GM19193 (cell line): ENCODE results near the gene ZNF536.

ENCODE experiments used
- POLR2A ChIP-seq: IDR thresholded peaks from 4 replicates; pipeline ENCODE4 v1.6.1; 2011; ENCODE audit not compliant: insufficient read depth, insufficient read length; ENCODE audit errors: extremely low read depth

The ZNF536 gene

DNA sequence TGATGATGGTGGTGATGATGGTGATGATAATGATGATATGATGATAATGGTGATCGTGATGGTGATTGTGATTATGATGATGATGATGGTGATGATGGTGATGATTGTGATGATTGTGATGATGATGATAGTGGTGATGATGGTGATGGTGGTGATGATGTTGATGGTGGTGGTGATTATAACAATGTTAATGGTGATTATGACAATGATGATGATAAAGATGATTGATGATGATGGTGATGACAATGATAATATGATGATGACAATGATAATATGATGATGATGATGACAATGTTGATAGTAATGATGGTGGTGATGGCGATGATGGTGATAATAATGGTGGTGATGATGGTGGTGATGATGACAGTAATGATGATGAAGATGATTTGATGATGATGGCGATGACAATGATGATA is 34.1 kb upstream of the ZNF536 start:
- no peak for TF ChIP-seq POLR2A

DNA sequence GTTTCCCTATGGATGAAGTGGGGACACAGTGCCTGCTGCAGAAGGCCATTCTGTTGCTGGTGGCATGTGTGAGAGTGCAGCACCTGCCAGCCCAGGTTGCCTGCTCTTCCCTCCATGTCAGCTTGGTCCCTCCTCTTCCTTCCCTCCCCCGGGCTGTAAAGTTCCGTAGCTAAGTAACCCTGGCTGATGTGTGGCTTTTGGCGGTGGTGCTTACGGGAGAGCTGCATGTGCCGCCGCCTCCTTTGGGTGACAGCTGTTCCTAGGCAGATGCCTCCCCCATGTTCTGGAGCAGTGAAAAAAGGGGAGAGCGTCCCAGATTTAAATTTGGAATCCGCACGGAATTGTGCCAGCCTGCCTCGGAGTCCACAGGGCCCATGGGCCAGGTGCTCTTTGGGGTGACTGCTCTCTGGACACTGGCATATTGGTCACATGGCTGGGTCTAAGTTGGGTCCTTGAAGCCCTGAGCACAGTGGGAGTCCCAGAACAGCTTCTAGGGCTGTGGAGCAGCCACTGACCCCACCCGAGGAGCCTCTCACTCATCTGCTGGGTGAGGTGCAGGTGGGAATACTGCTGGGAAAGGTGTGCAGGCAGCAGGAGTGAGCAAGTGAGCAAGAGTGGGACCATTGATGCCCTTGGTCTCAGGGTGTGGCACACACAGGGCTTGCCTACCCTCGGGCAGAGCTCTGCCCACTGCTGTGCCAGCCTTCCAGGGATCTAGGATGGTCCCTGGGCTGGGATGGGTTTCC is 33.1 kb upstream of the ZNF536 start:
- TF ChIP-seq POLR2A: no peak

DNA sequence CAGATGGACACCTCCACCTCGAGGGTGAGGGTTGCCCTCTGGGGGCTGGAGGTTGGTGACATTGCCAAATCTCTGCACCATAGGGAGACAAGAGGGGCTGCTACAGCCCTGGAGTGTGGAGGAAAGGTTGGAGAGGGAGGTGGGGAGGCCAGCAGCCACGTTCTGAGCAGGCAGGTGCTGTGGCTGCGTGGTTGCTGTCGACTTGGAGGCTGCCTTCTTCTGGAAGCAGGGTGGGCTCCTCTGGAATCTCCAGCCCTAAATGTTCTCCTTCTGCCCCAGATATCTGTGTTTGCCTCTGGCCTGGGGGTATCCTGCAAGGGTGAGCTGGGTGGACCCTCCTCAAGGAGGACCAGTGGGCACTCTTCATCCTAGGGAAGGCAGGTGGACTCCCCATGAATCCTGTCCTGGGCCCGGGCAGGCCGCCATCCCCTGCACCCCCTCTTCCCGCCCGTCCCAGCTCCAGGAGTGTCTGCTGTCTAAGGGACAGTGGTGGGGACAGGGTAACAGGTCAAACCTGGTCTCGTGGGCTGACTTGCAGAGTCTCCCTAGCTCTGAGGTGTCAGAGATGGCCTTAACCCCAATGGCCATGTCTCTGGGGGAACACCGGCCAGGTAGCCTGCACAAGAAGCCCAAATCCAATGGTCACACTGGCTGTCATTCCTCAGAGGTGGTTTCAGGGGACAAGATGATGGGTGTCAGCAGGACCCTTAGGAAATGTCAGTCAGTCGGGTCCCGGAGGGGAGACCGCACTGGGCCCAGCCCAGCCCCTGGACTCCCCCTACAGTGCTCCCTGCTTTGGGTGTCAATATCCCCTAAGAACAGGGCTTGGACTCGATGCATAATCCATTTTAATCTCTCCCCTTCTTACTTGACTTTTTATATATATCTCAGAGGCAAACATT is 32.3 kb upstream of the ZNF536 start:
- TF ChIP-seq POLR2A: no peak

DNA sequence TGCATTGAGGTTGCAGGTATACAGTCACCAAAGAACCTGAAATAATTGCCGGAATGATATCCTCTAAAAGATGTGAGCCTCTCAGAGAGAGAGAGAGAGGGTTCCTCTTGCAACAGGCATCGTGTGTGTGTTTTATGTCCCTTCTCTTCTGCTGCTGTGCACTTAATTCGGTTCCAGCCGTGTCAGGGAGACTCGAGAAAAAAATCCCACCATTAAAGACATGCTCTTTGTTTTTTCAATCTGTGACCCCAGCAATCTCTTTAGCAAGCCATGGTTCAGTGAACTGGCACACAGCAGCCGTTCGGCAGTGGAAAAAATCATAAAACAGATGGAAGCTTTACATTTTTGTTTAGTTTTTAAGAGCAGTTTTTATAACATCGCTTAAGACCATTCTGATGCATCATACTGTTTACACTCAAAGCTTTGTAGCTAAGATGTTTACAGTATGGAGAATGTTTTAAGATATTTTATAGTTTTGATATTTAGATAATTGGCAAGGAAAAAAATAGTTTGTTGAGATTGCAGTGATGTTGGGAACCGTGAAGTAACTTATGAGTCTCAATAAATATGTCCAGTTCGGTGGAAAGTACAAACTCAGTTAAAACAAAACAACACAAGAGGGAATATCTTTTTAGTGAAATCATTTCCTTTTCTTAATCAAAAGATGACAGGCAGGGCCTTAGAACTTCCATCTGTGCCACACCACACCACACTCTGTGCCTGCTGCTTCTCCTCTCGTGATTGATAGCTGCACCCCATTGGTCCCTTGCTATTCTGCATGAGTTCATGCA is 31.2 kb upstream of the ZNF536 start:
- no peak for TF ChIP-seq POLR2A

DNA sequence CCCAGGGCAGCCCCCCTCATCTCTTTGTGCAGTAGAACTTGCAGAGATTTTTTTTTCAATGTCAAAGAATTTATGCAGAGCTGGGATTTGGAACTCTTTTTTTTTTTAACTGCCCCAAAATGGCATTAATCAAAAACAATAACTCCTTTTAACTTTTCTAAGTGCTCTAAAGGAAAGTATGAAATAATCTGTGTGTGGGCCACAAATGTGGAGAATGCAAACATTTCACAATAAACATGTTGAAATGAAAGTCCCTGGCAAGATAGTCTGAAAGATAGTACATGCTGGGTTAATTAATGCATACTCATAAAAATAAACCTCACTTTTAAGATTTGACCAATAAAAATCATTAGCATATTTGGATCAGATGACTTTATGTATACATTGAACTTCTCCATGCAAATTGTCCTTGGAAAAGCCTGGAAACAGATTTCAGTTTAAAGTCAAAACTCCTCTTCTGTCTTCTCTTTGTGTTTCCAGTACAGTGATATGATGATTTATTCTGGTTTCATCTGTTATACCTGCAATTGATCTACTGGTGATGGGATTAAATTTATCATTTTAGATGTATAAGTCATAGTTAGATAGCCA is 30.5 kb upstream of the ZNF536 start:
- TF ChIP-seq POLR2A: no peak

- no peak for TF ChIP-seq POLR2A
Measured at GRCh38 chr19:30342901-30343300, 29.3 kb upstream of the ZNF536 start.

DNA sequence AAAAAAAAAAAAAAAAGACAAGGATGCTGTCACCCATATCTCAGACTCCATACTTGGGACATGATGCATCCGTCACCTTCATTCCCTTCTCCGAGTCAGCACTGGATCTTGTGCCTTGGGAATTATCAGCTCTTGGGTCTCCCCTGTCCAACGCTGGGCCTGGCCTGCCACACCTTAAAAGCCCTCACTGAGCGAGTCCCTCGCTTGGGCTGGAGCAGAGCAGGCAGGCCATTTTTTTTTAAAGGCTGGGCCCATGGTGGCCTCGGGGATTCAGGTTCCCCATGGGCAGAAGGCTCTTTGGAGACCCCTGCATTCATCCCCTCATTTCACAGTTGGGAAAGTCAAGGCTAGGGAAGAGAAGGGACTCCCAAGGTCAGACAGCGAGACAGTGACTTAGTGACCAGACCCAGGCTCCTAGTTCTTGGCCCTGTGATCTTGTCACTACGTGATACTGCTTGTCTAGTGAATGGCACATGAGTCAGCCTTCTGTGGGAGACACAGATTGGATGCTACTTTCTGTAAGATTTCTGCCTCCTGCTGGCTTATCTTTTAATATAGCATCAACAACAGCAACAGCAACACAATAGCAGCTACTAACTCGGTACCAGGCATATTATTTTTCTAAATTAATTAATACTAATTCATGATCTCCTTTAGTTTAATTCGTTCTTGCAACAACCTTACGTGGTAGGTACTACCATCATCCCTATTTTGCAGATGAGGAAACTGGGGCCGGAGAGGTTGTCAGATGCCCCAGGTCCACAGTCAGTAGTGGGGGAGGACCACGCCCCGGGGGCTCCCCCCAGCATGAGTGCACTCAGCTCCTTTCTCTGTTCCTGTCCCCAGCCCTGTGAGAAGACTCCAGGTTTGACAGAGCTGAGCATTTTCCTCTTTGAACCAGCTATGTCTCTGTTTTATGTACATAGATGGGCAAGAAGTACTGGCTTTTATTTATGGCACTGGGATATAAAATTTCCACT is 27.4 kb upstream of the ZNF536 start:
- no peak for TF ChIP-seq POLR2A

- no peak for TF ChIP-seq POLR2A
Measured at GRCh38 chr19:30345686-30346085, 26.5 kb upstream of the ZNF536 start.

DNA sequence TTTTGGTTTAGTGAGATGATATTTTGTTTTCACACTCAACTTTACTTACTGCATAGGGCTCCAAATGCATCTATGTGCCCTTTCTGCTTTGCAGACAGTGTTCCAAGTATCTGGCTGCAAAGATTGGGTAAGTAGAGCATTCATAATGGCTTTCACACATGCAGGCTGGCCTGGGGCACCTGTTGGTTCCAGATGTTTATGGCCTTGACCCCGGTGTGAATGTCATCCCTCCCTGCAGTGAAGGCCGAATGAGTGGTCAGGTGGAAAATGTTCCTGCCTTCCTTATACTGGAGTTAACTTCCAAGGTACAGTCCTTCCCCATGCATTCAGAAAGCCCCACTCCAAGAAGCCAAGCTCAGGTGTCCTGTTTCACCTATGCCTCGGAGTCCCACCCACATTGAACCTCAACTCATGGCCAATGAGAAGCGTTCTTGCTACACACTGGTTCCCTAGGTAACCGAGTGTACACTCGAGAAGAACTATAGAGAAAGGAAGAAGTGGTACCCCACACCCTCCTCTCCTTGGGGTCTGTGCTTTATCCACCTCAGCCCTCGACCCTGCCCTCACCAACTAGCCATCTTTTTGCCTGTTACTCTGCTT is 23.0 kb upstream of the ZNF536 start:
- no peak for TF ChIP-seq POLR2A

- no peak for TF ChIP-seq POLR2A
Measured at GRCh38 chr19:30350692-30351663, 21.2 kb upstream of the ZNF536 start.

DNA sequence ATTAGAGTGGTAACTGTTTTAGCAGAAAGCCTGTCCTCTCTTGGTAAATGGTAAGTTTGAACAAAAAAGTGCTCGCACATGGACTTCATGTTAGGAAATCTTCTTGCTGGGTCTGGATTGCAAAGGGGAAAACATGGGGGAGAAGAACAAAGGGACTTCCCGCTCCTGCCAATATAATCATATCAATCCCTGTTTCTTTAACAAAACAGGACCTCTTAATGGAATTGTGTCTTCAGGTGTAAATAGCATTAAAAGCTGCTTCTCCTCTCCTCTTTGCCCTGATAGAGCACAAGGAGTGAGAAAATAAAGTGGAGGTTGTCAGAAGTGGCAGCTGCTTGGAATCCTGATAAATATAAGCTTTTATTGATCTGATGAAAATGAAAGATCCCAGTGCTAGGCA is 20.4 kb upstream of the ZNF536 start:
- no peak for TF ChIP-seq POLR2A

GRCh38 chr19:30353394-30353945 is 18.7 kb upstream of the ZNF536 start:
- TF ChIP-seq POLR2A: no peak
